HG02938 (cell line): ENCODE results near the gene PPP1R13L.
"Not testable (repeated sequence)": the region's sequence is repeated elsewhere in the genome, so short reads cannot be mapped to it uniquely, and the experiment has no call there.

ENCODE experiments used
- ATAC-seq: cut with Tn5 transposase; IDR thresholded peaks from one replicate; pipeline ENCODE4 v1.9.1; 2021; ENCODE audit warnings: mild to moderate bottlenecking, moderate library complexity; ENCODE audit not compliant: unreplicated experiment

Gene PPP1R13L

GRCh38 chr19:45437328-45437727 is 32.5 kb upstream of the PPP1R13L start:
- no peak for ATAC-seq

- not testable (repeated sequence) for ATAC-seq
These were observed 27.7 kb upstream of the PPP1R13L start for GRCh38 chr19:45432543-45432942.

- ATAC-seq, result not testable (repeated sequence)
These were observed 26.1 kb upstream of the PPP1R13L start for GRCh38 chr19:45431008-45431407.

GRCh38 chr19:45429896-45430295 is 25.0 kb upstream of the PPP1R13L start:
- ATAC-seq, result not testable (repeated sequence)

- ATAC-seq, result no peak
These were observed 23.7 kb upstream of the PPP1R13L start for GRCh38 chr19:45428384-45429231.

GRCh38 chr19:45424191-45425058 is 19.6 kb upstream of the PPP1R13L start:
- no peak for ATAC-seq

- ATAC-seq, result peak; percentile 60
These were observed 18.8 kb upstream of the PPP1R13L start, which contains the start of gene ERCC1 for GRCh38 chr19:45423589-45424190. Gene ERCC1, minus strand, starts transcription at chr19:45423917. Its CDS starts 543 bp downstream, at chr19:45423374.

- ATAC-seq, result no peak
These were observed 18.2 kb upstream of the PPP1R13L start for GRCh38 chr19:45423033-45423588.

- no peak for ATAC-seq
These were observed 17.2 kb upstream of the PPP1R13L start for GRCh38 chr19:45421947-45422498.

GRCh38 chr19:45420871-45421270 is 16.0 kb upstream of the PPP1R13L start:
- ATAC-seq, result no peak

- ATAC-seq, result no peak
These were observed 15.5 kb upstream of the PPP1R13L start for GRCh38 chr19:45420356-45420755.

GRCh38 chr19:45419895-45420294 is 15.0 kb upstream of the PPP1R13L start:
- ATAC-seq, result no peak

GRCh38 chr19:45419396-45419795 is 14.5 kb upstream of the PPP1R13L start:
- no peak for ATAC-seq

- ATAC-seq, result no peak
These were observed 13.9 kb upstream of the PPP1R13L start for GRCh38 chr19:45418802-45419201.

- no peak for ATAC-seq
These were observed 12.3 kb upstream of the PPP1R13L start for GRCh38 chr19:45417151-45417550.

- no peak for ATAC-seq
These were observed 9.6 kb upstream of the PPP1R13L start for GRCh38 chr19:45414468-45414867.

- ATAC-seq, result no peak
These were observed 8.6 kb upstream of the PPP1R13L start for GRCh38 chr19:45413497-45413896.

GRCh38 chr19:45410330-45410729 is 5.5 kb upstream of the PPP1R13L start:
- ATAC-seq, result not testable (repeated sequence)

GRCh38 chr19:45409557-45409920 is 4.7 kb upstream of the PPP1R13L start:
- no peak for ATAC-seq

GRCh38 chr19:45408830-45409556 is 4.1 kb upstream of the PPP1R13L start:
- no peak for ATAC-seq
